HG03342 (cell line): ENCODE data around the gene AP1M1.
"Not testable (repeated sequence)": the region's sequence is repeated elsewhere in the genome, so short reads cannot be mapped to it uniquely, and the experiment has no call there.

Experiments
- ATAC-seq: cut with Tn5 transposase; IDR thresholded peaks from one replicate; pipeline ENCODE4 v1.9.1; 2021; ENCODE audit warnings: mild to moderate bottlenecking, moderate library complexity; ENCODE audit not compliant: unreplicated experiment

The AP1M1 gene

DNA sequence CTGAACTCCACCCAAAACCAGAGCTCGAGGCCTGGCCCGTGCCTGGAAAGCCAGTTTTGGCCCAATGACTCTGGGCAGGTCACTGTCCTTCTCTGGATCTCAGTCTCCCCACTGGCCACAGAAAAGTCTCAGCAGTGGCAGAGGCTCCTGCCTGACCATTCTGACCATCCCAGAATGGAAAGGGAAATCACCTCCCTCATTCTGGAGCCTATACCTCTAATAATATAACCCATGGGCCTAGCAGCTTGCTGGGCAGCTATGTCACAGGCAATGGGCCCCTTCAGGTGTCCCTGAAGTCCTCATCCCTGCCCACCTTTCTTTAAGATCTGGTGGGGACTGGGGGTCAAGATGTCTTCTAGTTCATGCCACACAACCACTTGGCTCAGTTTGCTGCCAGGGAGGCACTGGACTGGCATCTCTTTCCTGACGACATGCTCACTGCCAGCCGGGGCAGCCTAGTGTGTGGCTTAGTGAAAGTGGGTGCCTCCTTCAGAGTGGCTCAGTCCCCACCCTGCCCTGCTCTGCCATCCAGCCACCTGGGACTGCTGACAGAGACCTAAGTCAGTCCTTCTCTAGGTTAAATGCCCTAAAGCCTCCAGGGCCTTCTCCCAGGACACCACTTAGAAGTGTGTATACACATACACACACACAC, 62.6 kb downstream of the AP1M1 start:
- ATAC-seq, result no peak

GRCh38 chr19:16260812-16261161, 63.1 kb downstream of the AP1M1 start:
- ATAC-seq, result no peak

- ATAC-seq, result no peak
Measured at GRCh38 chr19:16261584-16262368, 64.1 kb downstream of the AP1M1 start.

GRCh38 chr19:16262618-16263017, 64.9 kb downstream of the AP1M1 start:
- no peak for ATAC-seq

DNA sequence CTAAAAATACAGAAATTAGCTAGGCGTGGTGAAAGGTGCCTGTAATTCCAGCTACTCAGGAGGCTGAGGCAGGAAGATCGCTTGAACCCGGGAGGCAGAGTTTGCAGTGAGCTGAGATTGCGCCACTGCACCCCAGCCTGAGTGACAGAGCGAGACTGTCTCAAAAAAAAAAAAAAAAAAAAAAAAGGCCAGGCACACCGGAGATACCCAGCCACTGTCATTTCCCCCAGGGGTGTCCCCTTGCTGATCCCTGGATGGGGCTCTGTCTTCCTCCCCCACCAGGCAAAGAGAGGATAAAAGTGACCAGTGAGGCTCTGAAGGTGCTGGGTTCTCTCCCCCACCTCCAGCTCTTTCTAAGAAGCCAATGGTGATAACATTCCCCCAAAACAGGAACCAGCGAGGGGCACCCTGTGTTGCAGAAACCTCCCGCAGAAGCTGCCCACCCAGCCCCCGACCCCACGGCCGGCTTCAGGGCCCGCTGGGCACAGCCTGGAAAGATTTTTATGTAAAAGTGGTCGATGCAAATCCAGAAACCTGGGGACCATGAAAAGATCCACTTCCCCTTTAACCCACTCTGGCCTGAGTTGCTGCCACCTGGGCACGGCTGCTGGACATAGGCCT, 65.5 kb downstream of the AP1M1 start:
- ATAC-seq, result no peak

DNA sequence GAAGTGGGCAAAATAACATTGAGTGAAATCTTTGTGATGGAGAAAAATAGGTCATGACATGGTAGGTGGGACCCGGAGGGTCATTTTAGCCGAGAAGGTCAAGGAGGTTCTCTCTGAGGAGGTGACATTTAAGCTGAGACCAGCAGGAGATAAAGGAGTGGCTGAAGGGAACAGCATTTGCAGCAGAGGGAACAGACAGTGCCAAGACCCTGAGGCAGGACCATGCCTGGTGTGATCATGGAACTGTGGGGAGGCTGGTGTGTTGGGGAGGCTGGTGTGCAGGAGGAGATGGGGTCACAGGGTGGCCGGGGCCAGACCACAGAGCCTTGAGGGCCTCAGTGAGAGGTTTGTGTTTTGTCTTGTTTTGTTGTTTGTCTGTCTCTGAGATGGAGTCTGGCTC, 67.5 kb downstream of the AP1M1 start:
- no peak for ATAC-seq

- no peak for ATAC-seq
Measured at GRCh38 chr19:16265890-16266585, 68.3 kb downstream of the AP1M1 start.

- no peak for ATAC-seq
Measured at GRCh38 chr19:16266586-16266942, 68.9 kb downstream of the AP1M1 start.

GRCh38 chr19:16268676-16269319, 71.1 kb downstream of the AP1M1 start:
- ATAC-seq, result no peak

GRCh38 chr19:16272945-16273344, 75.2 kb downstream of the AP1M1 start:
- ATAC-seq, result no peak

GRCh38 chr19:16274447-16274846, 76.7 kb downstream of the AP1M1 start:
- ATAC-seq, result no peak

- ATAC-seq, result no peak
Measured at GRCh38 chr19:16280306-16280705, 82.6 kb downstream of the AP1M1 start.

DNA sequence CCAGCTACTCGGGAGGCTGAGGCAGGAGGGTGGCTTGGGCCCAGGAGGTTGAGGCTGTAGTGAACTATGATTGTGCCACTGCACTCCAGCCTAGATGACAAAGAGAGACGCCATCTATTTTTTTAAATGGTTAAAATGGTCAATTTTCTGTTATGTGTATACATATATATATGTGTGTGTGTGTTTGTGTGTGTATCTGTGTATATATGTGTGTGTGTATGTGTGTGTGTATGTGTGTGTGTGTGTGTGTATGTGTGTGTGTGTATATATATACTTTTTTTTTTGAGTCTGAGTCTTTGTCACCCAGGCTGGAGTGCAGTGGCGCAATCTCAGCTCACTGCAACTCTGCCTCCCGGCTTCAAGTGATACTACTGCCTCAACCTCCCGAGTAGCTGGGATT, 84.0 kb downstream of the AP1M1 start:
- no peak for ATAC-seq

GRCh38 chr19:16283210-16284061, 85.7 kb downstream of the AP1M1 start:
- no peak for ATAC-seq

DNA sequence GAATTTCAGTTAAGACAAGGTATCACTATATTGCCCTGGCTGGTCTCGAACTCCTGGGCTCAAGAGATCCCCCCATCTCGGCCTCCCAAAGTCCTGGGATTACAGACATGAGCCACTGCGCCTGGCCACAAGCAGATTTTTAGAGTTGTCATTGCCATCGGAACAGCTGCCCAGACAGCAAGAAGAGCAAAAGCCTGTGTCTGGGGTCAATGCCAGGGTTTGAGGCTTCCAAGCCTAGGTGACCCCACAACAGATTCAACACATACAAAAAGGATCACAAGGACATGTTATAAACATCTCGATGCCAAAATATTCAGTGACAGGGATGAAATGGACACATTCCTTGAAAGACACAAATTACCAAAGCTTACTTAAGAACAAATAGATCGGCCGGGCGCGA, 86.8 kb downstream of the AP1M1 start:
- no peak for ATAC-seq

DNA sequence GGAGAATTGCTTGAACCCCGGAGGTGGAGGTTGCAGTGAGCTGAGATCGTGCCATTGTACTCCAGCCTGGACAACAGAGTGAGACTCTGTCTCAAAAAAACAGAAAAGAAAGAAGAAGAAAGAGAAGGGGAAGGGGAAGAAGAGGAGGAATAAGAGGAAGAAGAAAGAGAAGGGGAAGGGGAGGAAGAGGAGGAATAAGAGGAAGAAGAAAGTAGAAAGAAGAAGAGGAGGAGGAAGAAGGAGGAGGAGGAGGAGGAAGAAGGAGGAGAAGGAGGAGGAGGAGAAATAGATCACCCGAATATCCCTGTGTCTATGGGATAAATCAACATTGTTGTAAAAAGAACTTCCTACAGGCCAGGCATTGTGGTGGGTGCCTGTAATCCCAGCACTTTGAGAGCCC, 87.4 kb downstream of the AP1M1 start:
- ATAC-seq, result not testable (repeated sequence)

DNA sequence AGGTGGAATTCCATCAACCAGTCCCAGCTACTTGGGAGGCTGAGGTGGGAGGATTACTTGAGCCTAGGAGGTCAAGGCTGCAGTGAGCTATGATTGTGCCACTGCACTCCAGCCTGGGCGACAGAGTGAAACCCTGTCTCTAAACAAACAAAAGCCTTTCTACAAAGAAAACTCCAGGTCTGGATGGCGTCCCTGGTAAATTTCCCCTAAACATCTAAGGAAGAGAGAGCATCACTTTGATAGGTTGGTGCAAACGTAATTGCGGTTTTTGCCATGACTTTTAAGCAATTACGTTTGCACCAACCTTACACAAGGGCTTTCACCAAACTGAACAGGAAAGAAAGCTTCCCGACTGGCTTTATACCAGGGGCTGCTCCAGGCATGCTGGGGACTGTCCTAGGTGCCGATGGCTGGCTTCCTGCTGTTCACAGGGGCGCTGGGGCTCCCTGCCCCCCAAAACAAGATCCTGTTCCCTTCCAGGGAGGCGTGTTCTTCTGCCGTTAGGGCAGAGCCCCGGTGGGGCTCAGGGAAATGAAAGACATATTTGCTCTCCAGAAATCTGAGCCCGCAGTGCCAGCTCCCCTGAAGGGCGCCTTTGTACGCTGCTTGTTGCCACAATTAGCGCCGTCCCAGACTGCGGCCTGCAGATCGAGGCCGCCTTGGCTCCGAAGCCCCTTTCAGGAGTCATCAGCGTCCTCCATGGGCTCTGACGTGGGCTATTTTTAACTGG, 88.2 kb downstream of the AP1M1 start:
- ATAC-seq, result no peak

DNA sequence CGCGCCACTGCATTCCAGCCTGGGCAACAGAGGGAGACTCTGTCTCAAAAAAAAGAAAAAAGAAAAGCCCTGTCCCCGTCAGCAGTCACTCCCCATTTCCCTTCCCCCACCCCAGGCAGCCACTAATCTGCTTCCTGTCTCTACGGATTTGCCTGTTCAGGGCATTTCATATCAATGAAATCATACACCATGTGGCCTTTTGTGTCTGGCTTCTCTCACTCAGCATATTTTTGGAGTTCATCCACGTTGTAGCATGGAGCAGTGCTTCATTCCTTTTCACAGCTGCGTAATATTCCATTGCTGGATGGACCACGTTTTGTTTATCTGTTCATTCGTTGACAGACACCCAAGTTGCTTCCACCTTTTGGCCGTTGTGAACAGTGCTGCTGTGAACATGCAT, 90.8 kb downstream of the AP1M1 start:
- ATAC-seq, result no peak

- ATAC-seq, result no peak
Measured at GRCh38 chr19:16289594-16289993, 91.9 kb downstream of the AP1M1 start.

DNA sequence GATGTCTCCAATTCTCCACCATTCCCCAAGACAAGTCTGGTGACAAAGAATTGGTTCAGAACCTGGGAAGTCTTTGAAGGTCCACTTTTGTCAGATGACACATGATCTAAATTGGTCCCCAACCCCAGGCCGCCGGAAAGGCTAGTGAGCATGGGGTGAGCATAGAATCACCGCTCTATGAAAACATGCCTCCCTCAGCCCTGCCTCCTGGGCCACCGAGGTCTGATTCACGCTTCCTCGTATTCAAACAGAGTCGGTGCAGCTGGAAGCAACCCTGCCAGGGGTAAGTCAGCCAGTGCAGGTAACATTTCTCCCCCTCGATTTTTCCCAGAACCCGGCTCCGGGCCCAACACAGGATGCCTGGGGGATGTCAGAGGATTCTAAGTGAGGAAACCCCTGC, 93.0 kb downstream of the AP1M1 start:
- ATAC-seq, result no peak
